T47D (cell line): ENCODE data around the gene SLC44A3.
"Not testable (repeated sequence)": the region's sequence is repeated elsewhere in the genome, so short reads cannot be mapped to it uniquely, and the experiment has no call there.

Experiments used
- DNase-seq, 2 experiments: peaks; one replicate each; pipeline versions ENCODE4 v3.0.0 to v3.0.0-alpha.2; 2011 to 2012; ENCODE audit warnings: low read depth in 1 of 2, low spot score in 1 of 2
- JUND ChIP-seq: IDR thresholded peaks from 2 replicates; pipeline ENCODE4 v1.6.1; 2012; ENCODE audit warnings: low read depth
- in situ Hi-C: cut with HindIII; loops from 2 replicates; pipeline ENCODE4 v1.10.0; 2016; ENCODE audit warnings: low sequenced_read_pairs, low pct_unique_long_range_greater_than_20kb

Gene SLC44A3

DNA sequence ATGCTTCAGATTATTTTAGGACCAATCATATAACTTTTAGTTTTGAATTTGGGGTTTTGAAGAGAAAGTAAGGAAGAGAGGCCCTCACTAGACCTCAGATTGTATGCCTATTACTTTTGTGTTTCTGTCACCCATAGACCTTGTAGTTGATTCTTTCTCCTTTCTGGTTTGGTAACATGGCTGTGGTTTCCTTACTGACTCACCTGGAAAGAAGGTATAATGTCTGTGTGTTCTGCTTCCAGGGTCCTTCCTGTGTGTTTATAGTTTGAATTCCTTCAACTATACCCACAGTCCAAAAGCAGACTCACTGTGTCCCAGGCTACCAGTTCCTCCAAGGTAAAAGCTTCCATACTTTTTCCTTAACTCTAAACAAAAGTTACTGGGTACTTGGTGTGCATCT, 8.1 kb downstream of the SLC44A3 start:
- TF ChIP-seq JUND = no peak
- DNase-seq = no peak
- in situ Hi-C loops = no loop called here

GRCh38 chr1:94831641-94832040, 11.5 kb downstream of the SLC44A3 start:
- no peak for TF ChIP-seq JUND
- no peak for DNase-seq
- in situ Hi-C loops = no loop called here

GRCh38 chr1:94832446-94832845, 12.3 kb downstream of the SLC44A3 start:
- no peak for TF ChIP-seq JUND
- in situ Hi-C loops = no loop called here
- no peak for DNase-seq

GRCh38 chr1:94832931-94833585, 12.9 kb downstream of the SLC44A3 start:
- TF ChIP-seq JUND = no peak
- DNase-seq = no peak
- in situ Hi-C loops = no loop called here

- no peak for DNase-seq
- in situ Hi-C loops = no loop called here
- no peak for TF ChIP-seq JUND
Observed at GRCh38 chr1:94836891-94837290, 16.7 kb downstream of the SLC44A3 start.

- in situ Hi-C loops, DNase-seq: not testable (repeated sequence)
Observed at GRCh38 chr1:94840381-94840780, 20.2 kb downstream of the SLC44A3 start.

DNA sequence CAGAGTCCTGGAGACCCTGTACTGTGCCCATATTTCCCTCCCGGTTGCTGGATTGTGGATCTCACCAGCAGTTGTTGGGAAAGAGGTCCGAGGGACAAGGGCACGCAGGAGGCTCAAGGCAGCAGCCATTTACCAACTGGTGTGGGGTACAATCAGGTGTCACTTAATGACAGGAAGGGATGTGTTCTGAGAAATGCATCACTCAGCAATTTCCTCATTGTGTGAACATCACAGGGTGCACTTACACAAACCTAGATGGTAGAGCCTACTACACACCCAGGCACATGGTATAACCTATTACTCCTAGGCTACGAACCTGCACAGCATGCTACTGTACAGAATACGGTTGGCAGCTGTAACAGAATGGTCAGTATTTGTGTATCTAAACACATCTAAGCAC, 20.7 kb downstream of the SLC44A3 start:
- TF ChIP-seq JUND = no peak
- no peak for DNase-seq
- in situ Hi-C loops = no loop called here

- DNase-seq = no peak
- no peak for TF ChIP-seq JUND
- in situ Hi-C loops = no loop called here
Observed at GRCh38 chr1:94843430-94843829, 23.3 kb downstream of the SLC44A3 start.

GRCh38 chr1:94843846-94844245, 23.7 kb downstream of the SLC44A3 start:
- TF ChIP-seq JUND = no peak
- in situ Hi-C loops = no loop called here

GRCh38 chr1:94846308-94846707, 26.2 kb downstream of the SLC44A3 start:
- no peak for DNase-seq
- TF ChIP-seq JUND = no peak
- in situ Hi-C loops = no loop called here

More at GRCh38 chr1:94843846-94844245, 23.7 kb downstream of the SLC44A3 start:
- DNase-seq = no peak

- TF ChIP-seq JUND = no peak
- in situ Hi-C loops = no loop called here
- no peak for DNase-seq
Observed at GRCh38 chr1:94851571-94851970, 31.4 kb downstream of the SLC44A3 start.

DNA sequence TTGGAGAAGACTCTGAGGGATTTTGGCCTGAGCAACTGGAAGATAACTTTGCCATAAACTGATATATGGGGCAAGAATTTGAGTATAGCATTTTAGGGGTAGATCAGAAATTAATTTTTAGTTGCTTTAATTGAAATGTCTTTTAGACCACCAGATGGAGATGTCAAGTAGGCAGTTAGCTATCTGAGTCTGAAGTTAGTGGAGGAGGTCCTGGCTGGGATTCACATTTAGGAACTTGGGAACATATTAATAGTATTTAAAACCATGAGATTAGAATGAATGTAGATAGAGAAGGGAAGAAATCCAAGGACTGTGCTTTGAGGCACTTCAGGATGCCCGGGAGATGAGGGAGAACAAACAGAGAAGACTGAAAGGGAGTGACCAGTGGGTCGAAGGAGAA, 32.6 kb downstream of the SLC44A3 start:
- no peak for TF ChIP-seq JUND
- in situ Hi-C loops = no loop called here
- no peak for DNase-seq

DNA sequence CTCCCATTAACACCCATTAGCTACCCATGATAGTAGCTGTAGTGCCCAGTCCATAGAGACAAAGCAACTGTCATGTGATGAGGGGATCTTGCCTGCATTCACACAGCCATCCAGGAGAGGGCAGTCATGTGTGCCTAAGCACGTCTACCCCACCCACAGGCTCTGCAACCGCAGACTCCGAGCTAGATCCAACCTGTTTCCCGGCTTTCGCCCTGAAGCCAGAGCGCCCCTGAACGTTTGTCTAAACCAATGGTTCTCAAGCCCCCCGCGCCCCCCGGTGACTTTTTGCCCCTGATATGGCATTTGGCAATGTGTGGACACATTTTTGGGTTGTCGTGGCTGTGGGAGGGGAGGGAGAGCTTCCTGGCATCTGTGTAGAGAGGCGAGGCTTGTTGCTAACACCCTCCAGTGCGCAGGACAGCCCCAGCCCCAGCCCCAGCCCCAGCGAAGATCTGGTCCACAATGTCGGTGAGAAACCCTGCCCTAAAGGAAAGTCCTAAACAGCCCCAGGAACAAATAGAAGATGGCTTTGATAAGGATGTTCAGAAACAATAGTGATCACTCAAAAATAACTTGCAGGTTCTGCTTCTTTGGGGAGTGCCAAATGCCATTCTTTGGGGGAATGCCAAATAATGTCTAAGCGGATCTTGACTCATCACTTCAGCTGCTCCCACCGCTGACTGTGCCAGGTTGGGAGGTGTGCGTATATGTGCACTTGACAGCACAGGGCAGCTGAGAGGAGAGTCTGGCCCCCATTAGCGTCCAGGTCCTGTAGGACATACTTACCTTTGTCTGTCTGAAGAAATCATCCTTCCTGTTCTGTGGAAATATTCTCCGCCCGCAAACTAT, 34.5 kb downstream of the SLC44A3 start:
- DNase-seq = peak; percentile 53 to 85
- in situ Hi-C loops = no loop called here
- TF ChIP-seq JUND = no peak

DNA sequence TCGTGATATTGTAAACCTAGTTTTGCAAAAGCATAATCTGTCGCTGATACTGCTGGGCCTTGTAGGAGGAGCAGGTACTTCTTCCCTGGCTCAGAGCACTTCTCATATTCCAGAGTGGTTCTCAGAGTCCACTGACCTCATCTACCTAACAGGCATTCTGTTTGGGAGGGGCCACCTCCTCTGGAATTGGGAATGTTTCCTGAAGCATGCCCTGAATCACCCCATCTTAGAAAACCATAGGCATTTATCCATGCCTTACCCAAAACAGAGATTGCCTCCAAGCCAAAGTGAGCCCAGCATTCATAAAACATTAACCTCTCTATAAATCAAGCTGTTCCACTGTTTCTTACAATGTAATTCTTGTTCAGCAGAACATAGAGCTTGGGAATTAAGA, 35.1 kb downstream of the SLC44A3 start:
- DNase-seq = peak in 1 of 2 experiments; percentile 16
- in situ Hi-C loops = no loop called here

More for the DNA sequence above, 35.1 kb downstream of the SLC44A3 start:
- no peak for TF ChIP-seq JUND
